HepG2 (cell line): ENCODE results near the gene ZNF19. TPM values are rescaled to one million over a fixed set of nuclear protein-coding genes. Genes with fewer than 3 reads are reported as not detected.

ENCODE experiments used
- CHD2 ChIP-seq: IDR thresholded peaks from 2 replicates; pipeline ENCODE4 v1.6.1; 2011; ENCODE audit warnings: low read depth, low read length, improper control_type of control experiment
- KDM2A ChIP-seq: sonication (generic); formaldehyde crosslinking; IDR thresholded peaks from 2 replicates; pipeline ENCODE4 v1.4.0; 2020; ENCODE audit warnings: low read depth, missing genetic modification reagents, borderline replicate concordance
- MBD4 ChIP-seq: IDR thresholded peaks from 2 replicates; pipeline ENCODE4 v1.6.1; 2012; ENCODE audit warnings: low read length, inconsistent platforms, borderline replicate concordance
- MTA3 ChIP-seq: sonication (generic); formaldehyde crosslinking; IDR thresholded peaks from 2 replicates; pipeline ENCODE4 v1.4.0; 2020; ENCODE audit warnings: missing genetic modification reagents
- MXD4 ChIP-seq: IDR thresholded peaks from 2 replicates; pipeline ENCODE4 v1.6.1; 2016; ENCODE audit warnings: mild to moderate bottlenecking, missing biosample characterization, missing genetic modification reagents
- NAIF1 ChIP-seq: sonication (generic); formaldehyde crosslinking; IDR thresholded peaks from 2 replicates; pipeline ENCODE4 v1.5.0; 2020; ENCODE audit warnings: mild to moderate bottlenecking, missing genetic modification reagents, borderline replicate concordance
- NCOA2 ChIP-seq: sonication (generic); formaldehyde crosslinking; IDR thresholded peaks from 2 replicates; pipeline ENCODE4 v1.8.0; 2022; ENCODE audit warnings: inconsistent platforms
- NFE2 ChIP-seq: sonication (generic); formaldehyde crosslinking; IDR thresholded peaks from 2 replicates; pipeline ENCODE4 v1.4.0; 2020; ENCODE audit warnings: missing genetic modification reagents
- NFYC ChIP-seq: IDR thresholded peaks from 2 replicates; pipeline ENCODE4 v1.6.1; 2016; ENCODE audit warnings: missing genetic modification reagents, missing compliant biosample characterization
- SNAI1 ChIP-seq: sonication (generic); formaldehyde crosslinking; IDR thresholded peaks from 2 replicates; pipeline ENCODE4 v1.5.0; 2020; ENCODE audit warnings: mild to moderate bottlenecking, missing genetic modification reagents, borderline replicate concordance
- THYN1 ChIP-seq: sonication (generic); formaldehyde crosslinking; IDR thresholded peaks from 2 replicates; pipeline ENCODE4 v1.8.1; 2023; ENCODE audit warnings: low read depth, mild to moderate bottlenecking, moderate library complexity, missing genetic modification reagents, borderline replicate concordance
- WIZ ChIP-seq: sonication (generic); formaldehyde crosslinking; IDR thresholded peaks from 2 replicates; pipeline ENCODE4 v1.5.1; 2020; ENCODE audit warnings: mild to moderate bottlenecking, missing genetic modification reagents
- ZNF382 ChIP-seq: sonication (generic); formaldehyde crosslinking; IDR thresholded peaks from 2 replicates; pipeline ENCODE4 v1.5.0; 2020; ENCODE audit warnings: missing genetic modification reagents, mild to moderate bottlenecking, borderline replicate concordance
- ZNF484 ChIP-seq: sonication (generic); formaldehyde crosslinking; IDR thresholded peaks from 2 replicates; pipeline ENCODE4 v1.5.1; 2020; ENCODE audit warnings: mild to moderate bottlenecking, low read depth, missing genetic modification reagents, borderline replicate concordance
- ZNF749 ChIP-seq: sonication (generic); formaldehyde crosslinking; IDR thresholded peaks from 2 replicates; pipeline ENCODE4 v1.8.0; 2022; ENCODE audit warnings: mild to moderate bottlenecking, missing genetic modification reagents, moderate library complexity, borderline replicate concordance
- polyA plus RNA-seq, 8 experiments: library from polyadenylated mRNA; depleted of rRNA in 3 of 8; stranded (reverse) in 7 of 8; unstranded in 1 of 8; fragments of >200 nt; fragmentation: Illumina TruSeq in 4 of 8; extraction: Trizol in 4 of 8; gene quantifications; 2 replicates each; pipeline versions ENCODE4 v1.2.1 to v1.2.3, GENCODE V29; 2011 to 2016; ENCODE audit warnings: low read depth in 4 of 8, missing spikeins in 1 of 8, mixed read lengths in 1 of 8; ENCODE audit not compliant: insufficient read depth in 1 of 8
- total RNA-seq, 5 experiments: library from RNA; depleted of rRNA; stranded (reverse); fragments of >200 nt; fragmentation: Illumina TruSeq; extraction: Trizol; gene quantifications; 2 replicates each; pipeline ENCODE4 v1.2.3, GENCODE V29; 2016; ENCODE audit warnings: low read depth in 1 of 5
- TF ChIP-seq, protein P1 (sequence below): sonication (generic); formaldehyde crosslinking; conservative IDR thresholded peaks from 2 replicates; pipeline ENCODE4 v1.4.0; 2020; ENCODE audit warnings: missing genetic modification reagents
- TF ChIP-seq, protein P2 (sequence below): sonication (generic); formaldehyde crosslinking; IDR thresholded peaks from 2 replicates; pipeline ENCODE4 v1.8.0; 2022; ENCODE audit warnings: missing genetic modification reagents, low read depth, mild to moderate bottlenecking, borderline replicate concordance
- TF ChIP-seq, protein P3 (sequence below): sonication (generic); formaldehyde crosslinking; IDR thresholded peaks from 2 replicates; pipeline ENCODE4 v1.5.0; 2020; ENCODE audit warnings: missing genetic modification reagents
- TF ChIP-seq, protein P4 (sequence below): sonication (generic); formaldehyde crosslinking; IDR thresholded peaks from 2 replicates; pipeline ENCODE4 v1.4.0; 2020; ENCODE audit warnings: missing genetic modification reagents
- TF ChIP-seq, protein P5 (sequence below): sonication (generic); formaldehyde crosslinking; IDR thresholded peaks from 2 replicates; pipeline ENCODE4 v1.4.0; 2020; ENCODE audit warnings: missing genetic modification reagents
- TF ChIP-seq, protein P6 (sequence below): sonication (generic); formaldehyde crosslinking; IDR thresholded peaks from 2 replicates; pipeline ENCODE4 v1.4.0; 2020; ENCODE audit warnings: missing genetic modification reagents

Gene ZNF19
- total and polyA plus RNA-seq, 2 of the 13 experiments (the other 11 are each of a cell fraction or from before 2014, with no cell fraction given), result 3.2 to 5.8 TPM

DNA sequence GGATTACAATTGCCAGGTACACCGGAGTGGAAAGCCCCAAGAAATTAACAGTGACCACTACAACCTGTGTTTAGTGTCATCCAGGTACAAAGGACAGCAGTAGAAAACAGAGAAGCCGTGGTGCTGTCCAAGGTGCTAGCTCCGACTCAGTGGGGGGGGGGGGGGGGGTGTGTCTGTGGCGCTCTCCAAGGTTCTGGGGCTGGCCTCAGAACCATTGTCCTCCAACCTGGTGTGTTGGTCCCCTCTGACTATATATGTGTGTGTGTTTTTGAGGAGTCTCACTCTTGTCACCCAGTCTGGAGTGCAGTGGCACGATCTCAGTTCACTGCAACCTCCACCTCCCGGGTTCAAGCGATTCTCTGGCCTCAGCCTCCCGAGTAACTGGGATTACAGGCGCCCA, 21.3 kb downstream of the ZNF19 start (continued):
- TF ChIP-seq, protein P1, sequence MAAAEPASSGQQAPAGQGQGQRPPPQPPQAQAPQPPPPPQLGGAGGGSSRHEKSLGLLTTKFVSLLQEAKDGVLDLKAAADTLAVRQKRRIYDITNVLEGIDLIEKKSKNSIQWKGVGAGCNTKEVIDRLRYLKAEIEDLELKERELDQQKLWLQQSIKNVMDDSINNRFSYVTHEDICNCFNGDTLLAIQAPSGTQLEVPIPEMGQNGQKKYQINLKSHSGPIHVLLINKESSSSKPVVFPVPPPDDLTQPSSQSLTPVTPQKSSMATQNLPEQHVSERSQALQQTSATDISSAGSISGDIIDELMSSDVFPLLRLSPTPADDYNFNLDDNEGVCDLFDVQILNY (CRISPR knock-in tag), result peak; percentile 81; the same call in 1 of the 2 replicates
- TF ChIP-seq NCOA2 (CRISPR knock-in tag) (peak; percentile 79), CHD2 (no peak), NFYC (CRISPR knock-in tag) (no peak), THYN1 (CRISPR knock-in tag) (no peak), ZNF749 (CRISPR knock-in tag) (peak; percentile 96), NAIF1 (CRISPR knock-in tag) (0 out of 2 replicates have a peak, but pooled peaks have one; percentile 35), KDM2A (CRISPR knock-in tag) (peak; percentile 81), WIZ (CRISPR knock-in tag) (peak; percentile 99), MTA3 (CRISPR knock-in tag) (0 out of 2 replicates have a peak, but pooled peaks have one; percentile 84), ZNF484 (peak; percentile 67; the same call in 1 of the 2 replicates), ZNF382 (CRISPR knock-in tag) (no peak), SNAI1 (CRISPR knock-in tag) (0 out of 2 replicates have a peak, but pooled peaks have one; percentile 47), MXD4 (peak; percentile 84; the same call in 1 of the 2 replicates), MBD4 (no peak), NFE2 (CRISPR knock-in tag) (0 out of 2 replicates have a peak, but pooled peaks have one; percentile 41)
- TF ChIP-seq, protein P2, sequence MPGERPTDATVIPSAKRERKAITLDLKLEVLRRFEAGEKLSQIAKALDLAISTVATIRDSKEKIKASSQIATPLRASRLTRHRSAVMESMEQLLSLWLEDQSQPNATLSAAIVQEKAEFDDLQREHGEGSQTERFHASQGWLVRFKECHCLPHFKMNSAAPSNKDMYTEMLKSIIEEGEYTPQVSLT (CRISPR knock-in tag), result peak; percentile 70; the same call in 1 of the 2 replicates
- TF ChIP-seq, protein P3, sequence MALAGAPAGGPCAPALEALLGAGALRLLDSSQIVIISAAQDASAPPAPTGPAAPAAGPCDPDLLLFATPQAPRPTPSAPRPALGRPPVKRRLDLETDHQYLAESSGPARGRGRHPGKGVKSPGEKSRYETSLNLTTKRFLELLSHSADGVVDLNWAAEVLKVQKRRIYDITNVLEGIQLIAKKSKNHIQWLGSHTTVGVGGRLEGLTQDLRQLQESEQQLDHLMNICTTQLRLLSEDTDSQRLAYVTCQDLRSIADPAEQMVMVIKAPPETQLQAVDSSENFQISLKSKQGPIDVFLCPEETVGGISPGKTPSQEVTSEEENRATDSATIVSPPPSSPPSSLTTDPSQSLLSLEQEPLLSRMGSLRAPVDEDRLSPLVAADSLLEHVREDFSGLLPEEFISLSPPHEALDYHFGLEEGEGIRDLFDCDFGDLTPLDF, result peak; percentile 67
- TF ChIP-seq, protein P4, sequence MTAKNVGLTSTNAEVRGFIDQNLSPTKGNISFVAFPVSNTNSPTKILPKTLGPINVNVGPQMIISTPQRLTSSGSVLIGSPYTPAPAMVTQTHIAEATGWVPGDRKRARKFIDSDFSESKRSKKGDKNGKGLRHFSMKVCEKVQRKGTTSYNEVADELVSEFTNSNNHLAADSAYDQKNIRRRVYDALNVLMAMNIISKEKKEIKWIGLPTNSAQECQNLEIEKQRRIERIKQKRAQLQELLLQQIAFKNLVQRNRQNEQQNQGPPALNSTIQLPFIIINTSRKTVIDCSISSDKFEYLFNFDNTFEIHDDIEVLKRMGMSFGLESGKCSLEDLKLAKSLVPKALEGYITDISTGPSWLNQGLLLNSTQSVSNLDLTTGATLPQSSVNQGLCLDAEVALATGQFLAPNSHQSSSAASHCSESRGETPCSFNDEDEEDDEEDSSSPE (CRISPR knock-in tag), result no peak
- TF ChIP-seq, protein P5, sequence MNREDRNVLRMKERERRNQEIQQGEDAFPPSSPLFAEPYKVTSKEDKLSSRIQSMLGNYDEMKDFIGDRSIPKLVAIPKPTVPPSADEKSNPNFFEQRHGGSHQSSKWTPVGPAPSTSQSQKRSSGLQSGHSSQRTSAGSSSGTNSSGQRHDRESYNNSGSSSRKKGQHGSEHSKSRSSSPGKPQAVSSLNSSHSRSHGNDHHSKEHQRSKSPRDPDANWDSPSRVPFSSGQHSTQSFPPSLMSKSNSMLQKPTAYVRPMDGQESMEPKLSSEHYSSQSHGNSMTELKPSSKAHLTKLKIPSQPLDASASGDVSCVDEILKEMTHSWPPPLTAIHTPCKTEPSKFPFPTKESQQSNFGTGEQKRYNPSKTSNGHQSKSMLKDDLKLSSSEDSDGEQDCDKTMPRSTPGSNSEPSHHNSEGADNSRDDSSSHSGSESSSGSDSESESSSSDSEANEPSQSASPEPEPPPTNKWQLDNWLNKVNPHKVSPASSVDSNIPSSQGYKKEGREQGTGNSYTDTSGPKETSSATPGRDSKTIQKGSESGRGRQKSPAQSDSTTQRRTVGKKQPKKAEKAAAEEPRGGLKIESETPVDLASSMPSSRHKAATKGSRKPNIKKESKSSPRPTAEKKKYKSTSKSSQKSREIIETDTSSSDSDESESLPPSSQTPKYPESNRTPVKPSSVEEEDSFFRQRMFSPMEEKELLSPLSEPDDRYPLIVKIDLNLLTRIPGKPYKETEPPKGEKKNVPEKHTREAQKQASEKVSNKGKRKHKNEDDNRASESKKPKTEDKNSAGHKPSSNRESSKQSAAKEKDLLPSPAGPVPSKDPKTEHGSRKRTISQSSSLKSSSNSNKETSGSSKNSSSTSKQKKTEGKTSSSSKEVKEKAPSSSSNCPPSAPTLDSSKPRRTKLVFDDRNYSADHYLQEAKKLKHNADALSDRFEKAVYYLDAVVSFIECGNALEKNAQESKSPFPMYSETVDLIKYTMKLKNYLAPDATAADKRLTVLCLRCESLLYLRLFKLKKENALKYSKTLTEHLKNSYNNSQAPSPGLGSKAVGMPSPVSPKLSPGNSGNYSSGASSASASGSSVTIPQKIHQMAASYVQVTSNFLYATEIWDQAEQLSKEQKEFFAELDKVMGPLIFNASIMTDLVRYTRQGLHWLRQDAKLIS, result 0 out of 2 replicates have a peak, but pooled peaks have one; percentile 50
- TF ChIP-seq, protein P6, sequence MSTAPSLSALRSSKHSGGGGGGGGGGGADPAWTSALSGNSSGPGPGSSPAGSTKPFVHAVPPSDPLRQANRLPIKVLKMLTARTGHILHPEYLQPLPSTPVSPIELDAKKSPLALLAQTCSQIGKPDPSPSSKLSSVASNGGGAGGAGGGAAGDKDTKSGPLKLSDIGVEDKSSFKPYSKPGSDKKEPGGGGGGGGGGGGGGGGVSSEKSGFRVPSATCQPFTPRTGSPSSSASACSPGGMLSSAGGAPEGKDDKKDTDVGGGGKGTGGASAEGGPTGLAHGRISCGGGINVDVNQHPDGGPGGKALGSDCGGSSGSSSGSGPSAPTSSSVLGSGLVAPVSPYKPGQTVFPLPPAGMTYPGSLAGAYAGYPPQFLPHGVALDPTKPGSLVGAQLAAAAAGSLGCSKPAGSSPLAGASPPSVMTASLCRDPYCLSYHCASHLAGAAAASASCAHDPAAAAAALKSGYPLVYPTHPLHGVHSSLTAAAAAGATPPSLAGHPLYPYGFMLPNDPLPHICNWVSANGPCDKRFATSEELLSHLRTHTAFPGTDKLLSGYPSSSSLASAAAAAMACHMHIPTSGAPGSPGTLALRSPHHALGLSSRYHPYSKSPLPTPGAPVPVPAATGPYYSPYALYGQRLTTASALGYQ (CRISPR knock-in tag), result peak; percentile 83
